Neural progenitor cell (in vitro differentiated cells): ENCODE measurements around the gene METTL3.

Experiments
- EZH2 ChIP-seq: fragments of 200-600 bp; sonication (generic); IDR thresholded peaks from 2 replicates; pipeline ENCODE4 v1.6.1; 2017; ENCODE audit warnings: antibody characterized with exemption, mild to moderate bottlenecking, moderate library complexity
- TF ChIP-seq, protein P1 (sequence below): fragments of 200-600 bp; sonication (generic); IDR thresholded peaks from 2 replicates; pipeline ENCODE4 v1.5.1; 2017; ENCODE audit warnings: antibody characterized with exemption, mild to moderate bottlenecking

- TF ChIP-seq, protein P1, sequence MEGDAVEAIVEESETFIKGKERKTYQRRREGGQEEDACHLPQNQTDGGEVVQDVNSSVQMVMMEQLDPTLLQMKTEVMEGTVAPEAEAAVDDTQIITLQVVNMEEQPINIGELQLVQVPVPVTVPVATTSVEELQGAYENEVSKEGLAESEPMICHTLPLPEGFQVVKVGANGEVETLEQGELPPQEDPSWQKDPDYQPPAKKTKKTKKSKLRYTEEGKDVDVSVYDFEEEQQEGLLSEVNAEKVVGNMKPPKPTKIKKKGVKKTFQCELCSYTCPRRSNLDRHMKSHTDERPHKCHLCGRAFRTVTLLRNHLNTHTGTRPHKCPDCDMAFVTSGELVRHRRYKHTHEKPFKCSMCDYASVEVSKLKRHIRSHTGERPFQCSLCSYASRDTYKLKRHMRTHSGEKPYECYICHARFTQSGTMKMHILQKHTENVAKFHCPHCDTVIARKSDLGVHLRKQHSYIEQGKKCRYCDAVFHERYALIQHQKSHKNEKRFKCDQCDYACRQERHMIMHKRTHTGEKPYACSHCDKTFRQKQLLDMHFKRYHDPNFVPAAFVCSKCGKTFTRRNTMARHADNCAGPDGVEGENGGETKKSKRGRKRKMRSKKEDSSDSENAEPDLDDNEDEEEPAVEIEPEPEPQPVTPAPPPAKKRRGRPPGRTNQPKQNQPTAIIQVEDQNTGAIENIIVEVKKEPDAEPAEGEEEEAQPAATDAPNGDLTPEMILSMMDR, result no peak
- no peak for TF ChIP-seq EZH2
These were observed 9.6 kb upstream of the METTL3 start for GRCh38 chr14:21520767-21521166.
